Measurements from ENCODE around the gene GZMM.

Gene GZMM

GRCh38 chr19:566844-567243 is 23.0 kb downstream of the GZMM start:
- DNase-seq (ENCODE audit: low spot score): no peak

GRCh38 chr19:567296-567900 is 23.5 kb downstream of the GZMM start:
- DNase-seq (ENCODE audit: low spot score): no peak

- no peak for DNase-seq (ENCODE audit: low spot score)
Observed at GRCh38 chr19:570251-570686, 26.4 kb downstream of the GZMM start.

DNA sequence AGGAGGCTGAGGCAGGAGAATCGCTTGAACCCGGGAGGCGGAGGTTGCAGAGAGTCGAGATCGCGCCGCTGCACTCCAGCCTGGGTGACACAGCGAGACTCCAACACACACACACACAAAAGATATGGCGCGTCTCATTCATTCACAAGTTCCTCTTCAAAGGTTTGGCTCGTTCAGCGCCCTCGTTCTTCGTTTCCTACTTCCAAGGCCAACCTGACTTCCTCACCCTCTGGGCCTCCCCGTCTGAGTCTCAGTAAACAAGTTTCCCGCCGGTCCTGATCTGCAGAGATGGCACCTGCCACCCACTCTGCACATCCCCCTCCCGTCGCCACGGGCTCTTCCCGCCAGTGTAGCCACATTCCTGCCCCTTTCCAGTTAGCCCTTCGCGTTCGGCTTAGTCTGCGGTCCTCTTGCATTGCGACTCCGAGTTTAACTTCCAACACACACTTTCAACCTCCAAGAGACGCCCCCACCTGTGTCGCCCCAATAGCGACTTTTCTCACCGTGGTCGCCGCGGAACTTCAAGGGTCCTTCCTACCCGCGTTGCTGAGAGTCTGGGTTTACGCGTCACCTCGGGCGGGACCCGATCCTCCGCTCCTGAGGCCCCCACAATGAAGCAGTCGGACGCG is 27.2 kb downstream of the GZMM start:
- DNase-seq (ENCODE audit: low spot score): no peak

DNA sequence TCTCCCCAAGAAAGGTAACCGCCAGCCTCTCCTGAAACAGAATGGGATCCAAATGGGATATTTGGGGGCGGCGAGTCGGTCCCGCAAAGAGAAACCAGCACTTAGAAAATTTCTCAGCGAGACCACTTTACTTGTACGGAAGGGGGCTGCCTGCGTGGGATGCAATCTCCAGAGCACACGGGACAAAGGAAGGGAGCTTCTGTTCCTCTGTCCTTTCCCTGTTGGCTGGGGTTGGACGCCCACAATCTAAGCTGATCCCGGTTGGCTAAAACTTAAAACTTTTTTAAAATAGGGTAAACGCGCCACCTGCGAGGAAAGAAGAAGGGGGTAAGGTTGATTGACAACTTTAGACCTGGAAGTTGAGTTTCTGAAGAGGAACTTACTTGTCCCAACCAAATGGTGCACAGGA is 27.7 kb downstream of the GZMM start:
- peak; percentile 37 for DNase-seq (ENCODE audit: low spot score)

- DNase-seq (ENCODE audit: low spot score): peak; percentile 100
Observed at GRCh38 chr19:572140-572742, 28.4 kb downstream of the GZMM start, which contains the start of gene BSG. Gene BSG (plus strand): TSS chr19:572596. CDS start chr19:572635, 39 bp downstream.

DNA sequence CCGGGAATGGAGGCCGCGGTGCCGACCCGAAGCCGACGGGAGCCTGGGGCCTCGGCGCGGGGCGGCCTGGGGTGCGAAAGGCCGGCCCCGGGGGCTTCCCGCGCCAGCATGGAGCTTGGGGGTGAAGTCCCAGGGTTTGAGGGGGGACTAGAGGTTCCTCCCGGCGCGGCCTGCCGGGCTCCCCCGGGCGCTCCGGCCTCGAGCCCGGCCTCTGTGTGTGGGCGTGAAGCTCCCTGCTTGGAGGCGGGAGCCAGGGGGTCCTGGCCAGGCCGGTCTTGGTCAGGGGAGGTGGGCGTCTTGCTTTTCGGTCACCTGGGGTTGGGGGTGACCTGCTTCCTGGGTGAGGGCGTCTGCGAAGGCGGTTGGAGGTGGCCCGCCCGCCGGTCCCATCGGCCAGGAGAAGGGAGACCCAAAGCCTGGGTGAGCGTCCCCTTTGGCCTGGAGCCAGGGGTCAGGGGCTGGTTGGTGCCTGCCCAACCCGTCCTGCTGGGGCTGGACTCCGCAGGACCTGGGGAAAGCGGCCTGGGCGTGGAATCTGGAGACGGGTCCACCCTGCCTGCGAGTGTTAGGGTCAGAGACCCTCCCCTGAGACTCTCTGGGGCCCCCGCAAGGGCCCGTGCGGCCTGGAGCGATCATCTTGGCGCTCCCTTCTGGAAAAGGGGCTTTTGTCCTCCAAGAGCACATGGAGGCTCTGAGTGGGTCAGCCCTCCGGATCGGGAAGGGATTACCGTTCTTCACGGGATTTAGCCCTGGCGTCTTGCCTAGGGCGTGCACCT is 29.1 kb downstream of the GZMM start:
- peak; percentile 71 for DNase-seq (ENCODE audit: low spot score)

DNA sequence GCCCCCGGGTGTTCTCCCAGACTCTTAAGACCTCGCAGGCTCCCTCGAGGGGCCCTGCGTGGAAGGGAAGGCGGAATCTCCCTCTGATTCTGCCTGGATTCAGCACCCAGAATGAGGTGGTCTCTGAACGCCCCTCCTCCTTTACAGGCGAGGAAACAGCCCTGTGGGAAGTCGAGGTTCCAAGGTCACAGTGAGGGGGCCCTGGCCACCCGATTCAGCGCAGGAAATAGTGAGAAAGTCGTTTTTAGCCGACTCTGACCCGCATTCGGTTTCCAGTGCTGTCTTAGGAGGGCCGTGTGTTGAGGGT is 29.6 kb downstream of the GZMM start:
- no peak for DNase-seq (ENCODE audit: low spot score)

DNA sequence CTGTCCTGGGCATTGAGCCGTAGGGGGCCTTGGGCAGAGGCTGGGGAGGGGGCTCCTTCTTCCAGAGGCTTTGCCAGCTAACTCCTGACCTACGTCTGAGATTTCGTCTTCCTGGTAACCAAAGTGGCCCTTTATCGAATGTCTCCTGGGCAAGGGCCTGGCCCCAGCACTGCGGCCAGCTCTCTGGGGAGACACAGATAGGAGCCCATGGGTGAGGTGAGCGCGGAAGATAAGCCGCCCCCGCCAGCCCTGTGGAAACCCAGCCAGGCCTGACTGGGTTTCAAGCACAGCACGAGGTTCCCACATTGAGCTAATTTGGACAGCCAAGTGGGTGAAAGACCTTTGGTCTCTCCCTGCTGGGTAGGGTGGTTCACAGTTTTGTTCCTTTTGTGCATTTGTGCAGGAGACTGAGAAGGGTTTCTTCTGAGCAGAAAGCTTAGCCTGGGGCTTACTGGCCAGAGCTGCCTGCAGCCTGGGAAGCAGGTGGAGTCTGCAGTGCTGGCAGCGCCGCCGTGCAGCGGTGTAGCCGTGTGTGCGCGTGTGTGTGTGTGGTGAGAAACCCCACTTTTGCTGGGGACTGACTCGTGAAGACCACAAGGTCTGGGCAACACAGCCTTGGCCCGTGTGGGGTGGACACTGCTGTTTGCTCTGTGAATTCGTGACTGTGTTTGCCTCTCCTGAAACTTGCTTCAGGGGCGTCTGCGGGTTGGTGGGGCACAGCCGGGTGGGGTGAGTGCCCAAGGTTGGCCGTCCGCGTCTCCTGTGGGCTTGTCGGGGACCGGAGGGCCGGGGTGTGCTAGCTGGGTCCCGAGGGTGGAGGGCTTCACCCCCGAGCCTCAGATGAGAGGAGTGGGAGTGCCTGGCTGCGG is 31.0 kb downstream of the GZMM start:
- DNase-seq (ENCODE audit: low spot score): no peak

- peak; percentile 55 for DNase-seq (ENCODE audit: low spot score)
Observed at GRCh38 chr19:575527-576506, 32.0 kb downstream of the GZMM start.

- no peak for DNase-seq (ENCODE audit: low spot score)
Observed at GRCh38 chr19:576768-577438, 33.0 kb downstream of the GZMM start.

- DNase-seq (ENCODE audit: low spot score): no peak
Observed at GRCh38 chr19:577439-578392, 33.9 kb downstream of the GZMM start.

DNA sequence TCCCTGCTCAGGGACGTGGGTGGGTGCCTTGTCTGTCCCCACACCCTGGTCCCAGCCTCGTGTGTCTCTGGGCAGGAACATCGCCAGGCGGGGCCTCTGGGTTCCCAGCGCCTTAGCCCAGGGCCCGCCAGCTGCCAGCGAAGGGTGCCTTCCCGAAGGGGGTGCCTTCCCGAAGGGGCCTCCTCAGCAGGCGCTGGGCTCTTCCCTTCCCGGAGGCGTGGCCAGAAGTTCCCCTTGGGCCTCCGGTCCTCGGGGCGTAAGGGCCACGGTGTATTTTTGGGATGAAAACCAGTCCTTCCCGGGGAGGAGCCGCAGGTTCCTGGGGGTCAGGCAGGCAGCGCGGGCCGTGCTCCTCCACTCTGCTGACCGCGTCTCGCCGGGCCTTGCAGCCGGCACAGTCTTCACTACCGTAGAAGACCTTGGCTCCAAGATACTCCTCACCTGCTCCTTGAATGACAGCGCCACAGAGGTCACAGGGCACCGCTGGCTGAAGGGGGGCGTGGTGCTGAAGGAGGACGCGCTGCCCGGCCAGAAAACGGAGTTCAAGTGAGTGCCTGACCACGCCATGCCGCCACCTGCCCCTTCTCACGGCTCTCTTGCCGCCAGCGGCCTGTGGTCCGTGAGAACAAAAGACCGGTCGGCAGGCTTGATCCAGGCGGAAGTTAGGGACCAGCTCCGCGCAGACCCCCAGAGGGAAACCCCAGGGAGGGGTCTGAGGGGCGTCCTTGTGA is 35.4 kb downstream of the GZMM start:
- no peak for DNase-seq (ENCODE audit: low spot score)

- no peak for DNase-seq (ENCODE audit: low spot score)
Observed at GRCh38 chr19:579842-580155, 35.9 kb downstream of the GZMM start.

- DNase-seq (ENCODE audit: low spot score): no peak
Observed at GRCh38 chr19:580274-580835, 36.5 kb downstream of the GZMM start.

DNA sequence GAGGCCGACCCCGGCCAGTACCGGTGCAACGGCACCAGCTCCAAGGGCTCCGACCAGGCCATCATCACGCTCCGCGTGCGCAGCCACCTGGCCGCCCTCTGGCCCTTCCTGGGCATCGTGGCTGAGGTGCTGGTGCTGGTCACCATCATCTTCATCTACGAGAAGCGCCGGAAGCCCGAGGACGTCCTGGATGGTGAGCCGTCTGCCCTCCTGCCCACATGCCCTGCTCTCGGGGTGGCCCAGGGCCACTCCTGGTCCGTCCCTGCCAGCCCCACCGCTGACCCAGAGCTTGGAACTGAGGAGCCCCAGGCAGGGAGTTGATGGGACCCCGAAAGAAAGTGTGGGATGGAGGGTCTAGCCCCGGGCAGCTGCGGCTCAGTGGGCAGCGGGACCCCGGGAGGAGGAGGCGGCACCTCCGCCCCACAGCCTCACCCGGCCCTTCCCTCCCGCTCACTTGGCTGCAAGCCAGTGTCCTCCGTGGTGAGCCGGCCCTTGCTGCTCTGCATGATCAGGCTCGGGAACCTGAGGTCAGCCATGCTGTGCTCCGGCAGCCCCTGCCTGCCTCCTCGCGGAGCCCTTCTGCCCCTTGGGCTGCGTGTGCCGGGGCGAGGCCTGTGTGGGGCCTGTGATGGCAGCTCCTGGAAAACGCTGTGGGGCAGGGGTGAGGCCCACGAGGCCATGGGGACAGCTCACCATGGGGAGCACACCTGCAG is 37.7 kb downstream of the GZMM start:
- DNase-seq (ENCODE audit: low spot score): no peak

DNA sequence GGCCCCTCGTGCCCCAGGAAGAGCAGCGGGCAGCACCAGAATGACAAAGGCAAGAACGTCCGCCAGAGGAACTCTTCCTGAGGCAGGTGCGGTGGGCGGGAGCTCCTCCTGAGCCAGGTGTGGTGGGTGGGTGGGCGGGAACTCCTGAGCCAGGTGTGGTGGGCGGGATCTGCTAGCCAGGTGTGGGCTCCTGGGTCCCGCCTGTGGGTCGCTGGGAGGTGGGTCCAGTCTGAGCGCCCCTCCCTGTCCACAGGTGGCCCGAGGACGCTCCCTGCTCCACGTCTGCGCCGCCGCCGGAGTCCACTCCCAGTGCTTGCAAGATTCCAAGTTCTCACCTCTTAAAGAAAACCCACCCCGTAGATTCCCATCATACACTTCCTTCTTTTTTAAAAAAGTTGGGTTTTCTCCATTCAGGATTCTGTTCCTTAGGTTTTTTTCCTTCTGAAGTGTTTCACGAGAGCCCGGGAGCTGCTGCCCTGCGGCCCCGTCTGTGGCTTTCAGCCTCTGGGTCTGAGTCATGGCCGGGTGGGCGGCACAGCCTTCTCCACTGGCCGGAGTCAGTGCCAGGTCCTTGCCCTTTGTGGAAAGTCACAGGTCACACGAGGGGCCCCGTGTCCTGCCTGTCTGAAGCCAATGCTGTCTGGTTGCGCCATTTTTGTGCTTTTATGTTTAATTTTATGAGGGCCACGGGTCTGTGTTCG is 38.8 kb downstream of the GZMM start:
- peak; percentile 20 for DNase-seq (ENCODE audit: low spot score)

Measured in AG08395 (cell line).